Measurements from ENCODE around the gene KCNA2. TPM values are rescaled to one million over a fixed set of nuclear protein-coding genes. Genes with fewer than 3 reads are reported as not detected.

The KCNA2 gene
- total RNA-seq, 1 experiment from 2014 or later = not detected

Other genes starting within 250 kb of the KCNA2 start
- 412 and 417 TPM in 2 replicates for gene SLC16A4, start 215.3 kb downstream of the KCNA2 start, total RNA-seq (2014; rRNA removed; shearing (Covaris generic))
- gene LAMTOR5, start 198.7 kb downstream of the KCNA2 start, total RNA-seq (2014; rRNA removed; shearing (Covaris generic)) = 188 and 200 TPM in 2 replicates
- not detected in 2 replicates for gene PROK1, start 155.2 kb downstream of the KCNA2 start, total RNA-seq (2014; rRNA removed; shearing (Covaris generic))
- not detected in 2 replicates for gene KCNA10, start 87.2 kb downstream of the KCNA2 start, total RNA-seq (2014; rRNA removed; shearing (Covaris generic))
- not detected in 2 replicates for gene KCNA3, start 68.6 kb upstream of the KCNA2 start, total RNA-seq (2014; rRNA removed; shearing (Covaris generic))